Middle frontal gyrus (tissue), 1 donor: ENCODE measurements around the gene NTN4.
"Not testable (repeated sequence)": the region's sequence is repeated elsewhere in the genome, so short reads cannot be mapped to it uniquely, and the experiment has no call there.

Experiments
- DNase-seq: peaks from one replicate; pipeline ENCODE4 v3.0.0-alpha.2; 2015; ENCODE audit warnings: low spot score; ENCODE audit errors: extremely low spot score

Gene NTN4

GRCh38 chr12:95756362-95756761 lies 34.2 kb downstream of the NTN4 start:
- no peak for DNase-seq

DNA sequence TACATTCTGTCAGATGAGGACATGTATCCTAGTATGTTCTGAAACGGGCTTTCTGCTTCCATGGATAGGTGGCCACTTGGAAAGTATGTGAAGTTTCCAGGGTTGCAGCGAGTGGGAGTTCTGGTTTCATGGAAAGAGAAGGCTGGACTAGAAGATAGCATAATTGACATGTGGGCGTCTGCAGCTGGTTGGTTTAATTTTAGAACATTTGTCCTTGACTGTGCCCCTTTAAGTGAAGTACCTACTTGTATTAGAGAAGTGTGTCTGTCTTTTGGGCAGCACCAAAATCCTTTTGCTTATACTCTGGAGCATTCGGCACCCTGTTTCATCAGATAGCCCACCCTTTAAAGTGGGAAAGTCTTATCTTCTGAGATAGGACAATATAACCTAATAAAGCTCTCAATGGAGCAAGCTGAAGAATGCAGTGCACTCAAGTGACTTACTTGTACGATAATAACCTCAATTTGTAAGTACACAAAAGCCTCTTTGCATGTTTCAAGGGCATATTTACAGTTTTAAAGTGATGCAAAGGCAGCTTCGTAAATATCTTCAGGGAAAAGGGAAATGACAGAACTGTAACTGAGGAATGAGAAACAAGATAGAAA lies 35.2 kb downstream of the NTN4 start:
- DNase-seq: no peak

- DNase-seq: not testable (repeated sequence)
Observed at GRCh38 chr12:95746062-95746461, 44.5 kb downstream of the NTN4 start.

- DNase-seq: no peak
Observed at GRCh38 chr12:95742586-95742985, 48.0 kb downstream of the NTN4 start.

DNA sequence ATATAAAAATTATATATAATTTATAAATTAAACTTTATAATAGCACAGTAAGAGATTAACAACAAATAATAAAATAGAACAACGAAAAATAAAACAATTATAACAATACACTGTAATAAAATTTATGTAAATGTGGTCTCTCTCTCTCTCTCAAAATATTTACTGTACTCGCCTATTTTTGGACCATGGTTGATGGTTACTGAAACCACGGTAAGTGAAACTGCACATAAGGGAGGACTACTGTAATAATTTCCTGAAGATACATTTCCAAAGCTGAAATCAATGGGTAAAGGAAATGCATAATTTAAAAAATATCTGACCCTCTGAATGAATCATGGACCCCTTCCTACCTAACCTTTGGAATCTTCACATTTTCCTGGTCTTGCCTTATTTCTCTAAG lies 48.9 kb downstream of the NTN4 start:
- DNase-seq: no peak

- no peak for DNase-seq
Observed at GRCh38 chr12:95740751-95741150, 49.8 kb downstream of the NTN4 start.

GRCh38 chr12:95739561-95740313 lies 50.8 kb downstream of the NTN4 start:
- no peak for DNase-seq

GRCh38 chr12:95738024-95738611 lies 52.4 kb downstream of the NTN4 start:
- DNase-seq: no peak

GRCh38 chr12:95736631-95737030 lies 53.9 kb downstream of the NTN4 start:
- DNase-seq: no peak

GRCh38 chr12:95735728-95736127 lies 54.8 kb downstream of the NTN4 start:
- not testable (repeated sequence) for DNase-seq

DNA sequence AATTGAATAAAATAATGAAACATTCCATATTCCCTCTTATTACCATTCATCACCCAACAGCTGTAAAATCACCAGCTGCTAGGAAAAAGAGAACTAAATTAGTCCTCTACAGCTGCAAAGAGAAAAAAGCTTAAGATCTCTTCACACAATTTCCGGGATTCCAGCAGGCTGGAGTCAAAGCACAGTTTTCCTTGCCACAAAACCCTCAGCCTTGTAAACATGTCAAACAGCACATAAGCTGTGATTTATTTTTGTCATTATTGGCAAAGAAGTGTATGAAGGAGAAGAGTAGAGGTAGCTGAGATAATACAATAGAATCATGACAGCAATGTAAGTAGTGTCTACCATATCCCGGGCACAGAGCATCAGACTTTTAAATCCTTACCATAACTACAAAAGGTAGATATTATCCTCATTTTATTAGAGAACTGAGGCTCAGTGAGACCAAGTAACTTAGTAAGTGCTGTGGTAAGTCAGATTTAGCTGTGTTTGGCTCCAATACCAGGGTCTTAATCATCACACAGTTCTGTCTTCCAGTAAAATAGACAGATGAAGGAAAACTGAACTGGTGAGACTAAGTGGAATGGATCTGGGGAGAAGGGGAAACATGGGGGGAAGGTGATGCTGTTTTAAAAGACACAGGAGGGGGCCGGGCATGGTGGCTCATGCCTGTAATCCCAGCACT lies 57.3 kb downstream of the NTN4 start:
- no peak for DNase-seq

- no peak for DNase-seq
Observed at GRCh38 chr12:95731519-95731958, 59.0 kb downstream of the NTN4 start.

DNA sequence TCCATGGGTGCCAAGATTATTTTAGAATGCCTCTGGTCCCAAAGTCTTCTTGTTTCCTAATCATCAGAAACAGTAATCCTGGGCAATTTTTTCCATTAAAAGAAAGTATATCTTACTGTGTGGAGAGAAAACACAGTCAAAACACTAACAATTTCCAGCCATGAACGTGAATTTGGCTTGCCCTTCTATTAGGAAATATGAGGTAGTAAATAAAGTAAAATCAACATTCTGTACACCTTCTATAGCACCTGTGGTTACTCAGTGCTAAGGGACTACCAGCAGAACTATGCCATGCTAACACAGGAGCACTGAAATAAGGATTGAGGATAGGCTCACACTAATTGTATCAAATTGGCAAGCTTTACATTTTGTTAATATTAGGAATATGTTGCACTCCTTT lies 60.1 kb downstream of the NTN4 start:
- no peak for DNase-seq

GRCh38 chr12:95726903-95727302 lies 63.7 kb downstream of the NTN4 start:
- no peak for DNase-seq

DNA sequence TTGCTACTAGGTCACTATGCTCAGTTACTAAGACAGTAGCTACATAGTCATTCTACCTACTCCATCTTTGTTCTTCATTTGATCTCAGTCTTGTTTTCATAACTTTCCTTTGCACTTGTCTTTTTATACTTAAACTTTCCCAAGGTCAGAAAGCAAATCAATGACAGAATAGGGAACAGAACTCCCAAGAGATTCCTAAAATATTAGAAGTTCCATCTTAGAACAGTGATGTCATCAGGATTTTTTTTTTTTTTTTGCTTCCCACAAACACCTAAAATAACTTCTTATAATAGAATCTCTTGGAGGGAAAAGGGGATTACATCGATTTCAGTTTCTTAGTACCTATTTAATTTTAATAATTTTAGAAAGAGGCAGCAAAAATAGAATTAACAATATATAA lies 65.8 kb downstream of the NTN4 start:
- DNase-seq: no peak

DNA sequence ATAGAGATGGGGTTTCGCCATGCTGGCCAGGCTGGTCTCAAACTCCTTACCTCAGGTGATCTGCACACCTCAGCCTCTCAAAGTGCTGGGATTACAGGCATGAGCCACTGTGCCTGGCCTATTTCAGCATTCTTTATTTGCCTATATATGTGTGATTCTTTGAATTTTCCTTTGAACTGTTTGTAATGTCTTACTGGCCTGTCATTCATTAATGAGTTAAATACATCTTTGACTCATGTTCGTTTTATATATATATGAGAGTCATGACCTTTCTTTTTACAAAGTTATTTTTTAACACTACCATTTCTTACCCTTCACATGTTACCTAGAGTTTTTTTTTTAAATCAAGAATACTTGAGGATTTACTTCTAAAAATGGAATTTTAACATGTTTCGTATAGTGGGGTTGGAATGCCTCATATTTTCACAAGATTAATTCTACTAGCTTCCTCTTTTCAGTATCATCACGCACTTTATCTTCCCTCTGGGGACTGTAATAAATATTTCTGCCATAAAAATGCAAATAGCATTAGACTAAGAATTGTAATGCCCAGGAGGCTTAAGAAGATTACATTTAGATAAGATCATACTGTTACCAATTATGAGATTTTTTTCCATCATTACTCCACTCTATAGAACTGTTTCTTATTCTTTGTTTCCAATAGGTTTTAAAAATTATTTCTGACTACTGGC lies 66.7 kb downstream of the NTN4 start:
- no peak for DNase-seq

DNA sequence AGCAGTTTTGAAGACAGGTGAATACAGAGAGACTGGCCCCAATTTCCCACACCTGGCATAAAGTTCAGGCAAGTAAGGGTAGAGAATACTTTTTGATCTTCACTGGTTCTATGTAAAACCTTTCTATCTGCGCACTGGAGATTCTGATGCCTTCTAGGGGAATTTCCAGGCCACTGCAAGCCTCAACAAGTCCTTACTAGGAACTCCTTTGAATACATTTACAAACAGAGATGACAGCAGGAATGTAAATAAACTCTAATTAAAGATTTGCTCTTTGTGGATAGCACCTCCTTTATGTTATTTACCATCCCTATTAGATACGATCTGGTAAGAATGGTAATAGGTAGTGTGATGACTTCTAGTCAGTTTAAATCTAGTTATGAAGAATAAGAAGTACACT lies 69.2 kb downstream of the NTN4 start:
- no peak for DNase-seq

GRCh38 chr12:95720146-95720545 lies 70.4 kb downstream of the NTN4 start:
- DNase-seq: no peak

DNA sequence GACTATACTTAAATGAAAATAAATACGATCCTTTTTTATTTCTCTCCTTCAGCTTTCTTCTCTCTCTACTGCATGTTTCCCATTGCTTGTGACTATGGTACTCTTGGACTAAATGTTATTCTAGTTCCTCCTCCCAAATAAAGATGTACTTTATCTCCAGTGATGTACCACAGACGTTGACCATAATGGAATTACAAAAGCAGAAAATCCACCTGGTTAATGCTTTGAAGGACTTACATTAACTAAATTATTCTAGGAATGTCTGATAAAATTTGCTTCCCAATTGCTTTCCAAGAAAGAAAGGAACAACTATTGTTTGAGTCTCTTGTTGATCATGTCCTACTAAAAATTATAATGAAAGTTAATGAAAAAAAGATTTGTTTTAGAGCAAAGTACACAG lies 71.8 kb downstream of the NTN4 start:
- no peak for DNase-seq

- DNase-seq: no peak
Observed at GRCh38 chr12:95718006-95718431, 72.5 kb downstream of the NTN4 start.

DNA sequence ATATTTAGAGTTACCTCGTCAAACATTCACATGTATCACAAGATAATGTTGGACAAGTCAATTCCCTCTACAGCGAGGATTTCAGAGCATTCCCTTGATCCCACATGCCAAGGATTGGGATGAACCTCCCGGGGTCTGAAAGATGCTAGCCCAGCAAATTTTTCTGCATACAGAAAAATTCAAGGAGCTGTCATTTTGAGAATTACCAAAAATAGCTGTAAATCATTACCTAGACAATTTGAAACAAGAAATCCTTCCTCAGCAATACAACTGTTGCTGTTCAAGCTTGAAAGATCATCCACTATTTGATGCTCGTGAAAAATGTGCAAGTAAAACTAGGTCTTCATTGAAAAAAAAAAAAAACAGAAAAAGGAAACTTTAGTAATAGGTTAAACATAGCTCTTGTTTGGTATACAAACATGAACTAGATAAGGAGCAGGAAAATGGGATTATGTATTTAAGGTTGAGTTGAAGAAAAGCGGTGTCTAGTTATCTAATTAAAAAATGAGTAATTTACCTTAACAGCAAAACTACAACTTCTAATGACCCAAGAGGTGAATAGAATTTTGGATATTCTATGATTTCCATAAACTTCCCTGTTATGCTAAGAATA lies 73.1 kb downstream of the NTN4 start:
- DNase-seq: no peak
